SHP77 treated with DMSO at 0.1 percent for 48 hours (cell line): ENCODE results near the gene WWOX.
"Not testable (repeated sequence)": the region's sequence is repeated elsewhere in the genome, so short reads cannot be mapped to it uniquely, and the experiment has no call there.

ENCODE experiments used
- DNase-seq: peaks from one replicate; lab custom pipeline; 2025; lab: John Stamatoyannopoulos, UW

The WWOX gene

DNA sequence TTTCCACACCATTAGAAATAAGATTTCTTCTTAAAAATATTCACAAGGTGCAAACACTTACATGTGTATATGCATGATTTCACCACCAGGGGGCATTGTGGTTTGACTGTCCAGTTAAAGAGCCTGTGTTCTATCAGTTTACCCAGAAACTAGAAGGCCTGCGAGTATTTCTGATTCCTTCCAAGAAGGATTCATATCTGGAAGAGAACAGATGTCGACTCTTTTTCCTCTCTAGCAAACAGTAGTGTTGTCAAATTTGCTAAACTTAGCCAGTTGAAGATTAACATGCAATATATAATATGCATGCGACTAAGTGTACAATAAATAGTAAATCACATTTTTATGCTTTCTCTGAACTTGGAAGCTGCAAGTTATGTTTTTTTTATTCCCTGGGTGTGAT lies 404.1 kb downstream of the WWOX start:
- DNase-seq = peak; percentile 39

DNA sequence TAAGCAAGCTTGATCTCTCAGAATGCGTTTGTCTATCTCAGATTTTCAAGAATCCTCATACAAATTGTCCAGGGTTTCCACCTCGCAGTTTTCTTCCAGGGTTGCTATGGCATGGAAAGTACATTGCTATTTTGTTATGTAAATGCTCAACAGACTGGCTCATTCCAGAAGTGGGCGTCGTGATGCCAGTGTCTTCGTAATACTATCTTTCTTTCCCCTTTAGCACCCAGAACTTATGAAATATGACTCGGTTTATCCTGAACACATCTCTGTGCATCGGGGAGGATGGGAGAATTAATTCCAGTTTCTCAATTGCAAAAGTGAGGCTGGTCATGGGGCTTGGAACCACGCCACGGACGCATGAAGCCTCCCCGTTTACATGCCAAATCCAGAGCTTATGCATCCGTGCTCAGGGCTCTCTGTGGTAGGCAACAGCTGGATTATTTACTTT lies 405.0 kb downstream of the WWOX start:
- DNase-seq = no peak

DNA sequence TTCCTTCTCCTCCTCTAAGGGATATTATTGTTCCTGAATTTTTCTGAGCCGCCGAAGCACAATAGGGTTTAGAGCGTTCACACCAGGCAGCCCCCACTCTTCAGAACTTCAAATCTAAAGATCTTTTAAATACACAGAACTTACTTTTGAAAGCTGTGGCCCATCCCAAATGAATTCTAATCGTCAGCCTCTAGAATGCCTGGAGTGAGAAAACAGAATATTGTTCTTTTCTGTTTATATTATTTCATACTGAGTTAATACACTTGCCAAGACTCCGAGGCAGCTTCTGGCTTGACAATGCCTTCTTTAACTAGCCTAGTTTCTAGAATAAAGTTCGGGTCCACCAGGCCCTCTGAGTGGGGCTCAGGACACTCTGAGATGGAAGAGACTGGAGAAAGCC lies 405.6 kb downstream of the WWOX start:
- no peak for DNase-seq

DNA sequence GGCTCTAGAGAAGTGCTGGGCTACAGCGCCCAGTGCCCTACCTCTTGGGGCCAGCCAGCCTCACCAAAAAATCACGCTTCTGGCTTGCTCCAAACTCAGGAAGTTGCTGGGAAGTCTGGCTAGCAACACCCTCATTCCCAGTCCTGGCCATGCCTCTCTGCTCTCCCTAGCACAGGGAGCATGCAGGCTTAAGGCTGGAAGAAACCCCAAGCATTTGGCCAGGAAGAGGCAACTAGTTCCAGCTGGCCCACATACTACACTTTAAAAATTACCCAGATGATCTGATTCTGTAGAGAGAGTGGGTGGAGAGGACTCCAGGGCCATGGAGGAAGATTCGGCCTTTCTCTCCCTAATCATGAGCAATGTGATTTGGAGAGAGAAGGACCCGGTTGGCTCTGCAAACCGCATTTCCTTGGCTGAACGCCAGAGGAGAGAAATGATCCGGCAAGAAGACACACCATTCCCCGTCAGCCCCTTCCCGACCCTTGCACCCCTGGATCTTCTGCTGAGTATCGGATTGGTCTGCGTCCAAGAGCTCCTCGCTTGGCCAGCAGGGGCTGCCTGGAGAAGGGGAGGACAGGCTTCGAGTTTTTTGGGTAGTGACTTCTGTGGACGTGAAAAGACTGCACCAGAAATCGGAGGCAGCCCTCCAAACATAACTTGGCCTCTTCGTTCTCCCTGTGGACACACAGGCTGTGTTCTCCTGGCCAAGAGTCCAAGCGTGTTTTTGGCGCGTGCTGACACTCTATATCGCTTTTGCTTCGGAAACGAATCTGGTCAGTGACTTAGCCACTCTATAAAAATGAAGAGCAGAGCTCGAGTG lies 406.3 kb downstream of the WWOX start:
- DNase-seq = peak; percentile 40

DNA sequence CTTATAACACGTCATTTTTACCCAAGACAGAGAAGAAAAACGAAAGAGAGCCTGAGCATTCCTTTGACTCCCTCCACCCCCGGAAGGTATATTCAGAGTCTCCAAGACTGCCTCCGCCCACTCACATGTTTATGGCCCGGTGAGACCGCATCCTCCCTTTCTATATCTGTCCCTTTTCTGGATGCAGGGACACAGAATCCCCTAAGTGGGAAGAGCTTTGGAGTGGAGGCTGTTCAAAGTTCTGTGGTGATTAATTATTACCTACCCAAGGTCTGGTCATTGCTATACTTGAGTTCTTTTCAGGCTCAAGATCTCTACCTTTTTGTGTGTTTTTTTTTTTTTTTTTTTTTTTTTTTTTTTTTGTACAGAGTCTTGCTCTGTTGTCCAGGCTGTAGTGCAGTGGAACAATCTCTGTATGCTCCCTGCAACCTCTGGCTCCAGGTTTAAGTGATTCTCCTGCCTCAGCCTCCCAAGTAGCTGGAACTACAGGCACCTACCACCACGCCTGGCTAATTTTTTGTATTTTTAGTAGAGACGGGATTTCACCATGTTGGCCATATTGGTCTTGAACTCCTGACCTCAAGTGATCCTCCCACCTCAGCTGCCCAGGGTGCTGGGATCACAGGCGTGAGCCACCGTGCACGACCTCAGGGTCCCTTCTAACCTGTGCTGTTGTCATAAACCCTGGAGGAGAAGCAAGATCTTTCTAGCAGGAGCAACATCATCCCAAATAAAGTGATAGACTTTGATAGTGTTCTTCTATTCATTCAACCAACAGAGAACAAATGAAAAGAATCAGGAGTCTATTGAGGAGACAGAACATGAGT lies 407.1 kb downstream of the WWOX start:
- DNase-seq = no peak

DNA sequence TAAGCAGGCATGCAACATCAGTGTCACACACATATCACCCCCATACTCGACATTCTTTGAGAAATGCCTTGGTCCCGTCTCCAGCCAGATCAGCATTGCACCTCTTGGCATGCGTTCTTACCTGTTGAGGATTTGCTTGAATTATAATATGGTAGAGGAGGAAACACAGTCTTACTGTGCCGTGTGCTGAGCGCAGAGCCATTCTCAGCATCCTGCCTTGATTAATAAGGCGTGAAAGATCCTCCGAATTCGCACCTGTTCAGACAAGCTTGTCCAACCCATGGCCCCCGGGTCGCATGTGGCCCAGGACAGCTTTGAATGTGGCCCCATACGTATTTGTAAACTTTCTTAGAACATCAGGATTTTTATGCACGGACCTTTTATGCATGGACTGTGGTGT lies 408.1 kb downstream of the WWOX start:
- DNase-seq = no peak

DNA sequence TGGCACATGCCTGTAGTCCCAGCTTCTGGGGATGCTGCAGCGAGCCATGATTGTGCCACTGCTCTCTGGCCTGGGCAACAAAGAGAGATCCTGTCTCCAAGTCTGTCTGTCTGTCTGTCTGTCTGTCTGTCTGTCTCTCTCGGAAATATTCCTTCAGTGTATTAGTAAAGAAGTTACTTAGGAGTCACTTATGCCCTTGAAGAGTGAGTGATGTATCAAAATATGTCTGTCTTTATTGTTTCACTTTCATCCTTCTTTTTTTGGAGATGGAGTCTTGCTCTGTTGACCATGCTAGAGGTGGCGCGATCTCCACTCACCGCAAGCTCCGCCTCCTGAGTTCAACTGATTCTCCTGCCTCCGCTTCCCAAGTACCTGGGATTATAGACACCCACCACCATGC lies 410.5 kb downstream of the WWOX start:
- DNase-seq = no peak

DNA sequence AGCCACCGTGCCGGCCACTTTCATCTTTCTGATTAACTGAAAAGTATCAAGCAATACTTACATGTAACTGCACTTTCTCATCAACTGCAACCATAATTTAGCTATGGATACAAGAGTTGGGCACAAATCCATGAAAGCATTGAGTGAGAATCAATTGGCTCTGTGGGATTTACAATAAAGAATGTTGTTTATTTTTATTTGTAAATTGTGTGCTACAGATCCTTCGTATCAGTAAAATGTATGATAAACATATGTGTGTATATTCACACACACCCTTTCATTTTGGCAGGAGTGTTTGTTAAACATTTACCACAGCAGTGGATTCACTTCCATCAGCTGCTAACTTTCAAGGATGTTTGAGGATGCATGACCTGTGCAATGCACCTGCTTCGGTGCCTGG lies 411.0 kb downstream of the WWOX start:
- no peak for DNase-seq

DNA sequence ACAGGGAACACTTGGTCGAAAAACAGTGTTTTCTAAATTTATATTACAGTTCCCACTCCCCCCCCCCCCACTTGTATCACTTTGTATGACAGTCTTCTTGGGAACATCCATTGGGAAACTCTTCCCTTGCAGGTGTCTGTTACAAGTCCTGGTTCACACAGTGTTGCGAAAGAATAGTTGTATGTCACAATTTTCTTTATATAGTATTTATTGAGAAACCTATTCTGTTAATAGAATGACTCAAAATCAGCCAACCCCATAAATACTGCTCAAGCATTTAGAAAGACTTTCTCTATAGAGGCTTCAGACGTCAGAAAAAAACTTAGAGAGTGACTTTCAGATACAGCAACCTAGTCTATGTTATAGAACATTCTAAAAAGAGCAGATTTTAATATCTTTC lies 414.4 kb downstream of the WWOX start:
- no peak for DNase-seq

DNA sequence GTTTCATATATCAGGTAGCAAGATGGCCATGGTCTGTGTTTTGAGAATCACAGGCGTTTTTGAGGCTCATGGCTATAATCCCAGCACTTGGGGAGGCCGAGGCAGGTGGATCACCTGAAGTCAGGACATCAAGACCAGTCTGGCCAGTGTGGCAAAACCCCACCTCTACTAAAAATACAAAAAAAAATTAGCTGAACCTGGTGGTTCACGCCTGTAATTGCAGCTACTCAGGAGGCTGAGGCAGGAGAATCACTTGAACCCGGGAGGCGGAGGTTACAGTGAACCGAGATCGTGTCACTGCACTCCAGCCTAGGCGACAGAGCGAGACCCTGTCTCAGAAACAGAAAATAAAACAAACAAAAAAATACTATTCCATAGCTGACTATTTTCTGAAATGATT lies 415.4 kb downstream of the WWOX start:
- DNase-seq = not testable (repeated sequence)

DNA sequence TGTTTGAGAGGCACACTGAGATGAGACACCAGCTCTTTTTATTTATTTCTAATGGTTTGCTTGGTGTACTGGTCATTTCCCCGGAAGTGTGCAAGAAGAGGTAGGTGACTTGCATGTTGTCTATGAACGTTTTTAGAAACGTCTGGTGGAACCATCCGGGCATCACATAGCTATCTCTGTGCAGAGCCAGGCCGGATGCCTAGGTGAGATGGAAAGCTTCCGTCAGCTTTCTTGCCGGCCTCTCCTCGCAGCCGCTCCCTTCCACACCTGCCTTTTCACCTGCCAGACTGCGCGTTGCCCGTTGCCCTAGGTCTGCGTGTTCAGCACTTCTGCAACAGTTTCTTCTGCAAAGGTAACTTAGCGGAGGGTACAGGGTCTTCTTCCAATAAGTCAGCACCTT lies 416.0 kb downstream of the WWOX start:
- no peak for DNase-seq

DNA sequence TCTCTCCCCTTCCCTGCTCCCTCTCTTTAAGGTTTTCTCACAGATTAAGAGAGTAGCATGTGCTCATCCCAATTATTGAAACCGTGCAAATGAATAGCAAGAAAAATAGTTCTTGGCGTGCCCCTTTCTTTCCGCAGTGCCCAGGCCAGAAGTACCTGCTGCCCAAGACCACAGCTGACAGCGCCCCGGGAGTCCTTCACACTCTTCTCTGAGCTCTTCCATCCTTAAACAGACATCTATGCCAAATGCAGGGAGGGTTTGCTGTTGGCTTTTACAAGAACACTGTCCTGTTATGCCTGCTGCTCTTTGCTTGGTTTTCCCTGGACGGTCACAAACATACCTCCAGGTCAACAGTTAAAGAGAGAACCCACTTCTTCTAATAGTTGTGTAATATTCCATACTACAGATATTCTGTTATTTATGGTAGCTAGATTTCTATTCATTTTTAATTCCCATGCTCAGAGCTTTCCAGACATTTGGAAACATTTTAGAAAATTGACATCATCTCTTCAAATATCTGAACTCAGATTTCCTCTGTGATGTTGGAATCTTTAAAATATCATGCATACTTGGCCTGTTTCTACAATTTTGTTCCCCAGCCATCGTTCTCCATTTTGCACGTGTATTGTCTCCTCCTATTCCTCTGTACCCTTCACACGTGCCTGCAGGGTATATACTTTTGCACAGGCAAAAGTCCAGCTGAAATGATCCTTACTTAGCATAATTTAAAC lies 416.7 kb downstream of the WWOX start:
- no peak for DNase-seq

DNA sequence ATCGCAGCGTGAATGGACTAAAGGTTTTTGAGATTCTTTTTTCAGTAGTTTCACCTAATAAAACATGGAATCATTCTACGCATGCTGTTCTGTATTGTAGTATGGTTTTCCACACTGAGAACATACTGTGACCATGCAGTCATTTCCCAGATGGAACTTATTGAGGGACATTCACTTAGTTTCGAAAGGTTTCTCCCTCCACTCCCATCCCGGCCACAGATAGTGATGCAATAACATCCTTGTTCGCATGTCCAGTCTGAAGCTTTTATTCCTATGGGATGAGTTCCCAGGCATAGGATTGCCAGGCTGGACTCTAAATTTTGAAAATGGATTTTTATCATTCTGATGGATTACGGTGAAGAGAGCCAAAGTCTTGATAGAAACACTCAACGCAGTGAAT lies 420.4 kb downstream of the WWOX start:
- DNase-seq = no peak

DNA sequence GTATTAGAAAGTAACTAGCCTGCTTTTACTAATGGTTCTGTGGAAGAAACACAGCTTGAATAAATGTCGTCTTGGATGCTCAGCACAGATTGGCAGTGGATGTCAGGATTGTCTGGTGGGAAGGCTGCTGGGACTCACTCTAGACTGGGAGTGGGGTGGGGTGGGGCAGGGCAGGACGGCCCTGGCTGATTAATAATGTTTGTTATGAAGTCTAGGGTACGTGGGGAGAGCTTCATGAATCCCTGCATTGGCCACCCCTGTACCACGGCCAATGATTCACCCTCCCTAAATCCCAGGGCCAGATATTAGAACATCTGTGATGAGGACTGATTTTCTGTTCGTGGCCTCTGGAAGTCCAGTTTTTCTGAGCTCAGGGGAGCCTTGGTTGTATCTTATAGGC lies 421.0 kb downstream of the WWOX start:
- no peak for DNase-seq

DNA sequence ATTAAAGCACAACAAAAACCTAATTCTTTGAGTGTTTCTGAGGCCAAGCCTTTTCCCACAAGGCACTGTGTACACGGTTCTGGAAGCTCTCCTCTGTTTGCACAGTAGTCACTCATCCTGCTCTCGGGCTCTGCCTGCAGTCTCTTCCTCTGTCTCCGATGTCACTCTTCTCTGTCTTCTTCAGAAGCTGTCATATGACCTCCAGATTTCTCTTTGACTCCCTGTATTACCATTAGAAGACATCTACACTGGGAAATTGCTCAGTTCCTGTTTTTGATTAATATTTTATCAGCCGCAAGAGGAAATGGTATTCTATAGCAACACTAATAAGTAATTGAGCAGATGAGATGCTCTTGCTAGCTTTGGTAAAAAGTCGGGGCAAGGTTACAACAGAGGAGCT lies 422.9 kb downstream of the WWOX start:
- DNase-seq = peak; percentile 83

DNA sequence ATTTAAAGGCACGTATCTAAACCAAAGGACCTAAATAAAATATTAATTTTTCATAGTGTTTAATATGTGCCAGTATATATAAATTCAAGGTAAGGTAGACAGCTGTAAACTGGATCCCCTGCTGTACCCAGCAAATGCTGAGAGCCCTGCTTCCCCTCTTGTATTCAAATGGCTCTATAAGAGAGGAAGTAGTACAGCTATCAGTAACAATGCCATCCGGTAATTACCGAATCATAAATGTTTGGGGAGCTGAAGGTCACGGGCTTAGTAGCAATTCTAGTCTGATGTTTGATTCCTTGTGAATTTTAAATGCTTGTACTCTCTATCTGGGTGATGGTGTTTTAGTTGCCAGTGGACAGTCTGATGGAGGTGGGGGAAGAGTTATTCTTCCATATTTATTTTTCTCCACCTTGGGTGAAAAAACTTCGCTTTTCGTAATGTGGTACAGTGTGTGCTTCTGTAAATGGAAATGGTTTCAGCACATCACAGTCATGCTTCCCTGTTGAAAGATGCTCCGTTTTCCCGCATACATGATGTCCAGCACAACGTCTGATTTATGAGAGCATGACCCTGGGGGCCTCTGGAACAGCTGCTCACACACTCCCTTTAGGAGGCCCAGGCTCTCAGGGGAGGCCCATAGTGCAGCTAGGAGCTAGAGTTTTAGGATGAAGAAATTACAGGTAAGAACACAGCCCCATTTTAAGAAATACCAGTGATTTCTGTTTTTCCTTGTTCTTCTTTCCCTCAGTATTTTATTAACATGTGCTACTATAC lies 423.9 kb downstream of the WWOX start:
- DNase-seq = peak; percentile 88

DNA sequence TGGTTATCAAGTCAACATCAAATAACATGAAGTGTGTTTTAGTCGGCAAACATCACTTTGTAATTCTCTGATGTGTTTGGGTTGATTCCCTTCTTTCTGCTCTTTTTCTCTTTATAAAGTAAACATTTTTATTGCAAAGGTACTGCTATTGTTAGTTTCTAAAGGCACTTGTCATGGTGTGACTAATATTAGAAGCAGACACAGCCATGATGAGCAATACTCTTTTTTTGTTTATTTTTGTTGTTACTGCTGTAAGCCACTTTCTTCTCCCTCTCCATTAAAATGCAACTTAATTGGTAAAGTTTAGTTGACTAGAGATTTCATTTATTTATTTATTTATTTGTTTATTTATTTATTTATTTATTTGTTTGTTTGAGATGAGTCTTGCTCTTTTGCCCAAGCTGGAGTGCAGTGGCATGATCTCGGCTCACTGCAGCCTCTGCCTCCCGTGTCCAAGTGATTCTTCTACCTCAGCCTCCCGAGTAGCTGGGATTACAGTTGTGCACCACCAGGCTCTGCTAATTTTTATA lies 424.7 kb downstream of the WWOX start:
- no peak for DNase-seq

DNA sequence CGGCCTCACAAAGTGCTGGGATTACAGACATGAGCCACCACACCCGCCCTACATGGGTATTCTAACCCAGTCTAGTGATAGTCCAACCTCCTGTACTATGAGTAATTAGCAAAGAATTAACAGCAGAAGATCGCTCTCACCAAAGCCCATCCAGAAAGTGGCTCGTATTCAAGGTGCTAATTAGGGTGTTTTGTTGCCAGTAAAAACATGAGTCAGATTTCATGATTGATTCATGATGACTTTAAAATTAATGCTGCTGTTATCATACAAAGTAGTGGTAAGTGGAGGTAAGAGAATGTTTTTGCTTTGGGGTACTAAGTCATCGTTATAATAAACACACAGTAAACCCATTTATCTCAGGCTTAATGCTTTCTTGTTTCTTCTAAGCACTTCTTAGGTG lies 428.8 kb downstream of the WWOX start:
- no peak for DNase-seq

DNA sequence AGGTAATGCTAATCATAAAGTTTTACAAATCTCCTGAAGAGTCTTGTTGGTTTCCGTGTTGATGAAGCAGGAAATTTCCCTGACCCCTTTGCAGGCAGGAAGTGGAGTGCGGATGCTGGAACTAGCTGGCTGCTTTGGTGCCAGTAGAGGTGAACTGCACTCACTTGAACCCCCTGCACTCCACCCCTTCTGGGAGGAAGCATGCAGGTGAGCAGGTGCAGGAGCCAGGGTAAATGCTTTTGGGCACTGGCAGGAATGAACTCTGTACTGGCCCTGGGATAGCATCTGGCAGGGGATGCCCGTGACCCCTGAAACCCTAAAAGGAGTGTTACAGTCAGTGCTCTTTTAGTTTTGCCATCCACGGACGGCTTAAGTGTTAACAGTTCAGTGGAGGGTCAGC lies 430.4 kb downstream of the WWOX start:
- no peak for DNase-seq

DNA sequence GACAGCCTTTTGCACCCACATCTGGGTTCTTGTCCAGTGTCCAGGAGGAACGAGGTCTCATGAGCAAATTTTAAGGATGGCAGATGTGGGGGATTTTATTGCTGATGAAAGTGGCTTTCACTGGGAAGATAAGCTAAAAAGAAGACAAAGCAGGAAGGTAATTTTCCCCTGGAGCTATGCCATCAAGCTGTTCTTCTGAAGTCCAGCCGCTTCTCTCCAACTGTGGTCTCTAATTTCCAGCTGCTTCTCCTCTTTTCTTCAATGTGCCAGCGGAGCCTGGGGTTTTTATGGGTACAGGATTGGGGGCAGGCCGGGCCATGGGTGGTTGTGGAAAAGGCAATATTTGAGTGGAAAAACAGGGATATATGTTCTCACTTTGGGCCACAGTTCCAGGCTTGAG lies 430.8 kb downstream of the WWOX start:
- DNase-seq = no peak

DNA sequence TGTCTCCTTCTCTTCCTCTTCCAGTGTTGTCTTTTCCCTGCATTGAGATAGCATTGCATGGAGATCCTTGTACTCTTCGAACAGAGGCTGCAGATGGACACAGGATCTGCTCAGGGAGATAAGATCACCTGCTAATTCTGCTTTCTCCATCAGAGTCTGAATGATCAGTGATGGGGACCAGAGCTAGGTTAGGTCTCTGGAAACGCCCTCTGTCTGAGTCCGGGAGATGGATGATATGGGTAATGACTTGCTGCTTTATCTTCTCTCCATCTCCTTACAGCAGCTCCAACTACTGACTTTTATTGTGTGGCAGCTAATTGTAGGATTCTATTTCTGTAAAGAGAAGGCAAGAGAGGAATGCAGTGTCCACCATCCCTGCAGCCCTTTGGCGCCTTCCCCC lies 435.6 kb downstream of the WWOX start:
- DNase-seq = no peak

DNA sequence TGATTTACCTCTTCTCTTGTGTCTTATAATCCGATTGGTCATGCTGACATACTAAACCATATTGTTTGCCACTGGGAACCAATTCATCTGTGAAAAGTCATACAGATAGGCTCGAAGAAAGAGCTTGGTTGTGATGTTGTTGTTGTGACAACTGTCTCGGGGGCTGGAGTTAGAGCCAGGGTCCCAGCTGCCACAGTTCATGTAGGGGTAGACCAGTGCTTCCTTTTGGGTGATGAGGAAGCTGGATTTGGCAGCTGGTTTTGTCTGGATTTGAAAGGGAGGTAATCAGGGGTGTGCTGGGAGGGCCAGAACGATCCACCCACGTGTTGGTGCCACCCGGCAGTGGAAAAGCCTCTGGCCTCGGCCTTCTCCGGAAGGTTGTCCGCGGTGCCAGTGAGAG lies 438.1 kb downstream of the WWOX start:
- no peak for DNase-seq
